Vagina (tissue), 2 donors: Measurements from ENCODE around the gene FBXL17.

Experiments used
- POLR2AphosphoS5 ChIP-seq, 2 donors: sonication (generic); formaldehyde crosslinking; IDR thresholded peaks; one replicate each; pipeline ENCODE4 v1.9.0; 2017; ENCODE audit warnings: antibody characterized with exemption in 2 of 2, mild to moderate bottlenecking in 2 of 2, low read depth in 1 of 2; ENCODE audit not compliant: insufficient read depth in 1 of 2
- TF ChIP-seq, protein P1 (sequence below), 3 experiments: fragments of 450-650 bp in 2 of 3; fragments of 200-600 bp in 1 of 3; sonication (generic) in 1 of 3; IDR thresholded peaks; one replicate each; pipeline ENCODE4 v1.5.1; 2017 to 2019; ENCODE audit warnings: antibody characterized with exemption in 3 of 3, mild to moderate bottlenecking in 2 of 3, moderate library complexity in 2 of 3

GRCh38 chr5:107869438-107870115 is 512.3 kb downstream of the FBXL17 start:
- TF ChIP-seq, protein P1, sequence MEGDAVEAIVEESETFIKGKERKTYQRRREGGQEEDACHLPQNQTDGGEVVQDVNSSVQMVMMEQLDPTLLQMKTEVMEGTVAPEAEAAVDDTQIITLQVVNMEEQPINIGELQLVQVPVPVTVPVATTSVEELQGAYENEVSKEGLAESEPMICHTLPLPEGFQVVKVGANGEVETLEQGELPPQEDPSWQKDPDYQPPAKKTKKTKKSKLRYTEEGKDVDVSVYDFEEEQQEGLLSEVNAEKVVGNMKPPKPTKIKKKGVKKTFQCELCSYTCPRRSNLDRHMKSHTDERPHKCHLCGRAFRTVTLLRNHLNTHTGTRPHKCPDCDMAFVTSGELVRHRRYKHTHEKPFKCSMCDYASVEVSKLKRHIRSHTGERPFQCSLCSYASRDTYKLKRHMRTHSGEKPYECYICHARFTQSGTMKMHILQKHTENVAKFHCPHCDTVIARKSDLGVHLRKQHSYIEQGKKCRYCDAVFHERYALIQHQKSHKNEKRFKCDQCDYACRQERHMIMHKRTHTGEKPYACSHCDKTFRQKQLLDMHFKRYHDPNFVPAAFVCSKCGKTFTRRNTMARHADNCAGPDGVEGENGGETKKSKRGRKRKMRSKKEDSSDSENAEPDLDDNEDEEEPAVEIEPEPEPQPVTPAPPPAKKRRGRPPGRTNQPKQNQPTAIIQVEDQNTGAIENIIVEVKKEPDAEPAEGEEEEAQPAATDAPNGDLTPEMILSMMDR (IDR thresholded peaks at IDR 0.05) = no peak
- TF ChIP-seq POLR2AphosphoS5 (IDR thresholded peaks at IDR 0.05; ENCODE audit: insufficient read depth in 1 of 2, low read depth in 1 of 2) = no peak
